HepG2 (cell line): ENCODE measurements around the gene PSMD6. TPM values are rescaled to one million over a fixed set of nuclear protein-coding genes. Genes with fewer than 3 reads are reported as not detected.
A peak's percentile ranks its signal among the peaks of the same experiment; 100 is the strongest.

ENCODE experiments used
- FOXC1 ChIP-seq: sonication (generic); formaldehyde crosslinking; IDR thresholded peaks from 2 replicates; pipeline ENCODE4 v1.8.0; 2022; ENCODE audit warnings: mild to moderate bottlenecking, missing genetic modification reagents, borderline replicate concordance
- GFI1 ChIP-seq: sonication (generic); formaldehyde crosslinking; IDR thresholded peaks from 2 replicates; pipeline ENCODE4 v1.5.0; 2020; ENCODE audit warnings: missing genetic modification reagents, mild to moderate bottlenecking, borderline replicate concordance
- HES4 ChIP-seq: sonication (generic); formaldehyde crosslinking; IDR thresholded peaks from 2 replicates; pipeline ENCODE4 v1.9.0; 2021; ENCODE audit warnings: mild to moderate bottlenecking, missing genetic modification reagents, borderline replicate concordance
- HIVEP1 ChIP-seq: sonication (generic); formaldehyde crosslinking; IDR thresholded peaks from 2 replicates; pipeline ENCODE4 v1.4.0; 2020; ENCODE audit warnings: mild to moderate bottlenecking, missing genetic modification reagents
- MED1 ChIP-seq: sonication (generic); formaldehyde crosslinking; IDR thresholded peaks from 2 replicates; pipeline ENCODE4 v1.4.0; 2020; ENCODE audit warnings: missing genetic modification reagents
- MLLT10 ChIP-seq: sonication (generic); formaldehyde crosslinking; IDR thresholded peaks from 2 replicates; pipeline ENCODE4 v1.4.0; 2020; ENCODE audit warnings: missing genetic modification reagents
- NFKBIZ ChIP-seq: IDR thresholded peaks from 2 replicates; pipeline ENCODE4 v1.6.1; 2018; ENCODE audit warnings: missing genetic modification reagents, missing compliant biosample characterization
- NONO ChIP-seq, 2 experiments: fragments of 450-650 bp in 1 of 2; sonication (generic) in 1 of 2; formaldehyde crosslinking in 1 of 2; IDR thresholded peaks in 1 of 2; conservative IDR thresholded peaks in 1 of 2; 2 replicates each; pipeline versions ENCODE4 v1.6.1 to v1.8.0; 2017 to 2022; ENCODE audit warnings: mild to moderate bottlenecking in 1 of 2, missing genetic modification reagents in 1 of 2, moderate library complexity in 1 of 2
- REPIN1 ChIP-seq: sonication (generic); formaldehyde crosslinking; IDR thresholded peaks from 2 replicates; pipeline ENCODE4 v1.8.0; 2022; ENCODE audit warnings: missing genetic modification reagents, low read depth, mild to moderate bottlenecking, borderline replicate concordance
- SIX4 ChIP-seq: sonication (generic); formaldehyde crosslinking; IDR thresholded peaks from 2 replicates; pipeline ENCODE4 v1.4.0; 2020; ENCODE audit warnings: missing genetic modification reagents
- TCF7L2 ChIP-seq: IDR thresholded peaks from 2 replicates; pipeline ENCODE4 v1.6.1; 2011; ENCODE audit warnings: mild to moderate bottlenecking, low read depth, low read length, moderate library complexity
- ZBTB14 ChIP-seq: sonication (generic); formaldehyde crosslinking; IDR thresholded peaks from 2 replicates; pipeline ENCODE4 v1.4.0; 2020; ENCODE audit warnings: missing genetic modification reagents
- ZNF180 ChIP-seq: sonication (generic); formaldehyde crosslinking; IDR thresholded peaks from 2 replicates; pipeline ENCODE4 v1.4.0; 2020; ENCODE audit warnings: low read depth, missing genetic modification reagents, borderline replicate concordance
- ZNF30 ChIP-seq: sonication (generic); formaldehyde crosslinking; IDR thresholded peaks from 2 replicates; pipeline ENCODE4 v1.5.0; 2020; ENCODE audit warnings: mild to moderate bottlenecking, missing genetic modification reagents
- ZNF460 ChIP-seq: sonication (generic); formaldehyde crosslinking; IDR thresholded peaks from 2 replicates; pipeline ENCODE4 v1.5.1; 2020; ENCODE audit warnings: missing genetic modification reagents, mild to moderate bottlenecking, borderline replicate concordance
- polyA plus RNA-seq, 8 experiments: library from polyadenylated mRNA; depleted of rRNA in 3 of 8; stranded (reverse) in 7 of 8; unstranded in 1 of 8; fragments of >200 nt; fragmentation: Illumina TruSeq in 4 of 8; extraction: Trizol in 4 of 8; gene quantifications; 2 replicates each; pipeline versions ENCODE4 v1.2.1 to v1.2.3, GENCODE V29; 2011 to 2016; ENCODE audit warnings: low read depth in 4 of 8, missing spikeins in 1 of 8, mixed read lengths in 1 of 8; ENCODE audit not compliant: insufficient read depth in 1 of 8
- total RNA-seq, 5 experiments: library from RNA; depleted of rRNA; stranded (reverse); fragments of >200 nt; fragmentation: Illumina TruSeq; extraction: Trizol; gene quantifications; 2 replicates each; pipeline ENCODE4 v1.2.3, GENCODE V29; 2016; ENCODE audit warnings: low read depth in 1 of 5
- TF ChIP-seq, protein P1 (sequence below): sonication (generic); formaldehyde crosslinking; IDR thresholded peaks from 2 replicates; pipeline ENCODE4 v1.5.0; 2020; ENCODE audit warnings: mild to moderate bottlenecking, low read depth, missing genetic modification reagents, borderline replicate concordance
- TF ChIP-seq, protein P2 (sequence below): sonication (generic); formaldehyde crosslinking; IDR thresholded peaks from 2 replicates; pipeline ENCODE4 v1.5.1; 2020; ENCODE audit warnings: missing genetic modification reagents, mild to moderate bottlenecking, borderline replicate concordance
- TF ChIP-seq, protein P3 (sequence below): sonication (generic); formaldehyde crosslinking; IDR thresholded peaks from 2 replicates; pipeline ENCODE4 v1.5.0; 2020; ENCODE audit warnings: missing genetic modification reagents
- TF ChIP-seq, protein P4 (sequence below): sonication (generic); formaldehyde crosslinking; IDR thresholded peaks from 2 replicates; pipeline ENCODE4 v1.9.0; 2021; ENCODE audit warnings: missing genetic modification reagents, borderline replicate concordance

Gene PSMD6
- total and polyA plus RNA-seq, 2 of the 13 experiments (the other 11 are each of a cell fraction or from before 2014, with no cell fraction given): 36.8 to 117 TPM

GRCh38 chr3:64023187-64023860, at the start of gene PSMD6 (continued):
- TF ChIP-seq, protein P1, sequence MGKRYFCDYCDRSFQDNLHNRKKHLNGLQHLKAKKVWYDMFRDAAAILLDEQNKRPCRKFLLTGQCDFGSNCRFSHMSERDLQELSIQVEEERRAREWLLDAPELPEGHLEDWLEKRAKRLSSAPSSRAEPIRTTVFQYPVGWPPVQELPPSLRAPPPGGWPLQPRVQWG (CRISPR knock-in tag): no peak
- TF ChIP-seq, protein P2, sequence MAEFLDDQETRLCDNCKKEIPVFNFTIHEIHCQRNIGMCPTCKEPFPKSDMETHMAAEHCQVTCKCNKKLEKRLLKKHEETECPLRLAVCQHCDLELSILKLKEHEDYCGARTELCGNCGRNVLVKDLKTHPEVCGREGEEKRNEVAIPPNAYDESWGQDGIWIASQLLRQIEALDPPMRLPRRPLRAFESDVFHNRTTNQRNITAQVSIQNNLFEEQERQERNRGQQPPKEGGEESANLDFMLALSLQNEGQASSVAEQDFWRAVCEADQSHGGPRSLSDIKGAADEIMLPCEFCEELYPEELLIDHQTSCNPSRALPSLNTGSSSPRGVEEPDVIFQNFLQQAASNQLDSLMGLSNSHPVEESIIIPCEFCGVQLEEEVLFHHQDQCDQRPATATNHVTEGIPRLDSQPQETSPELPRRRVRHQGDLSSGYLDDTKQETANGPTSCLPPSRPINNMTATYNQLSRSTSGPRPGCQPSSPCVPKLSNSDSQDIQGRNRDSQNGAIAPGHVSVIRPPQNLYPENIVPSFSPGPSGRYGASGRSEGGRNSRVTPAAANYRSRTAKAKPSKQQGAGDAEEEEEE (CRISPR knock-in tag): no peak
- TF ChIP-seq NONO (IDR thresholded peaks at IDR 0.05) (no peak), NONO (CRISPR knock-in tag; conservative IDR thresholded peaks at IDR 0.05) (peak; percentile 91), MLLT10 (CRISPR knock-in tag) (no peak), SIX4 (CRISPR knock-in tag) (peak; percentile 33; the same call in 1 of the 2 replicates), REPIN1 (CRISPR knock-in tag) (peak; percentile 91), MED1 (CRISPR knock-in tag) (peak; percentile 84; the same call in 1 of the 2 replicates), HES4 (CRISPR knock-in tag) (peak; percentile 82), NFKBIZ (CRISPR knock-in tag) (0 out of 2 replicates have a peak, but pooled peaks have one; percentile 45), GFI1 (CRISPR knock-in tag) (peak; percentile 53; the same call in 1 of the 2 replicates), FOXC1 (peak; percentile 68; the same call in 1 of the 2 replicates), ZNF180 (CRISPR knock-in tag) (no peak), HIVEP1 (CRISPR knock-in tag) (peak; percentile 75), ZBTB14 (CRISPR knock-in tag) (0 out of 2 replicates have a peak, but pooled peaks have one; percentile 34), ZNF460 (CRISPR knock-in tag) (no peak), TCF7L2 (no peak), ZNF30 (CRISPR knock-in tag) (no peak)
- TF ChIP-seq, protein P3, sequence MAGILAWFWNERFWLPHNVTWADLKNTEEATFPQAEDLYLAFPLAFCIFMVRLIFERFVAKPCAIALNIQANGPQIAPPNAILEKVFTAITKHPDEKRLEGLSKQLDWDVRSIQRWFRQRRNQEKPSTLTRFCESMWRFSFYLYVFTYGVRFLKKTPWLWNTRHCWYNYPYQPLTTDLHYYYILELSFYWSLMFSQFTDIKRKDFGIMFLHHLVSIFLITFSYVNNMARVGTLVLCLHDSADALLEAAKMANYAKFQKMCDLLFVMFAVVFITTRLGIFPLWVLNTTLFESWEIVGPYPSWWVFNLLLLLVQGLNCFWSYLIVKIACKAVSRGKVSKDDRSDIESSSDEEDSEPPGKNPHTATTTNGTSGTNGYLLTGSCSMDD (CRISPR knock-in tag): no peak
- TF ChIP-seq, protein P4, sequence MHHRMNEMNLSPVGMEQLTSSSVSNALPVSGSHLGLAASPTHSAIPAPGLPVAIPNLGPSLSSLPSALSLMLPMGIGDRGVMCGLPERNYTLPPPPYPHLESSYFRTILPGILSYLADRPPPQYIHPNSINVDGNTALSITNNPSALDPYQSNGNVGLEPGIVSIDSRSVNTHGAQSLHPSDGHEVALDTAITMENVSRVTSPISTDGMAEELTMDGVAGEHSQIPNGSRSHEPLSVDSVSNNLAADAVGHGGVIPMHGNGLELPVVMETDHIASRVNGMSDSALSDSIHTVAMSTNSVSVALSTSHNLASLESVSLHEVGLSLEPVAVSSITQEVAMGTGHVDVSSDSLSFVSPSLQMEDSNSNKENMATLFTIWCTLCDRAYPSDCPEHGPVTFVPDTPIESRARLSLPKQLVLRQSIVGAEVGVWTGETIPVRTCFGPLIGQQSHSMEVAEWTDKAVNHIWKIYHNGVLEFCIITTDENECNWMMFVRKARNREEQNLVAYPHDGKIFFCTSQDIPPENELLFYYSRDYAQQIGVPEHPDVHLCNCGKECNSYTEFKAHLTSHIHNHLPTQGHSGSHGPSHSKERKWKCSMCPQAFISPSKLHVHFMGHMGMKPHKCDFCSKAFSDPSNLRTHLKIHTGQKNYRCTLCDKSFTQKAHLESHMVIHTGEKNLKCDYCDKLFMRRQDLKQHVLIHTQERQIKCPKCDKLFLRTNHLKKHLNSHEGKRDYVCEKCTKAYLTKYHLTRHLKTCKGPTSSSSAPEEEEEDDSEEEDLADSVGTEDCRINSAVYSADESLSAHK: no peak
